Motor neuron (in vitro differentiated cells): ENCODE data around the gene NLGN2. TPM values are rescaled to one million over a fixed set of nuclear protein-coding genes. Genes with fewer than 3 reads are reported as not detected.

Experiments used
- ATAC-seq, 8 experiments: fragments of 200-7000 bp; cut with Tn5 transposase; replicated peaks in 6 of 8; 2 replicates each; pipeline ENCODE4 v1.8.0; 2021; ENCODE audit warnings: mild to moderate bottlenecking in 8 of 8, moderate library complexity in 8 of 8
- H3K27ac ChIP-seq, 2 donors: fragments of 250-450 bp; sonication (Bioruptor Pico); 2 replicates each; pipeline ENCODE4 v1.9.0; 2021; ENCODE audit warnings: antibody characterized with exemption in 2 of 2, mild to moderate bottlenecking in 2 of 2, moderate library complexity in 1 of 2
- H3K4me1 ChIP-seq, 2 donors: fragments of 250-450 bp; sonication (Bioruptor Pico); replicated peaks in 1 of 2; 2 replicates each; pipeline ENCODE4 v1.6.1; 2021; ENCODE audit warnings: antibody characterized with exemption in 2 of 2, mild to moderate bottlenecking in 2 of 2, moderate library complexity in 1 of 2
- H3K4me3 ChIP-seq, 5 donors: fragments of 250-450 bp; sonication (Bioruptor Pico); 2 replicates each; pipeline ENCODE4 v1.9.0; 2021; ENCODE audit warnings: antibody characterized with exemption in 5 of 5, mild to moderate bottlenecking in 5 of 5, moderate library complexity in 4 of 5
- WGBS, 10 experiments: fragments of 450-650 bp; shearing (Covaris generic); methylation state at CpG; one replicate each; pipeline ENCODE4 v1.0.0; 2022; 5-methylcytosine and 5-hydroxymethylcytosine counted together
- in situ Hi-C, 9 experiments: fragments of 400-800 bp; cut with MboI; loops; one replicate each; pipeline ENCODE4 v1.15.0; 2021; ENCODE audit warnings: low sequenced_read_pairs in 9 of 9, low pct_unique_long_range_greater_than_20kb in 2 of 9; ENCODE audit not compliant: unreplicated experiment in 9 of 9
- total RNA-seq, 8 experiments: library from RNA; unstranded; fragments of 300-600 nt; gene quantifications; 2 replicates each; pipeline versions ENCODE4 v1.2.3 to v1.2.4, GENCODE V29; 2022

NLGN2 gene
- total RNA-seq, 8 experiments from 2014 or later = 3.7 to 27.8 (median 18.1) TPM

DNA sequence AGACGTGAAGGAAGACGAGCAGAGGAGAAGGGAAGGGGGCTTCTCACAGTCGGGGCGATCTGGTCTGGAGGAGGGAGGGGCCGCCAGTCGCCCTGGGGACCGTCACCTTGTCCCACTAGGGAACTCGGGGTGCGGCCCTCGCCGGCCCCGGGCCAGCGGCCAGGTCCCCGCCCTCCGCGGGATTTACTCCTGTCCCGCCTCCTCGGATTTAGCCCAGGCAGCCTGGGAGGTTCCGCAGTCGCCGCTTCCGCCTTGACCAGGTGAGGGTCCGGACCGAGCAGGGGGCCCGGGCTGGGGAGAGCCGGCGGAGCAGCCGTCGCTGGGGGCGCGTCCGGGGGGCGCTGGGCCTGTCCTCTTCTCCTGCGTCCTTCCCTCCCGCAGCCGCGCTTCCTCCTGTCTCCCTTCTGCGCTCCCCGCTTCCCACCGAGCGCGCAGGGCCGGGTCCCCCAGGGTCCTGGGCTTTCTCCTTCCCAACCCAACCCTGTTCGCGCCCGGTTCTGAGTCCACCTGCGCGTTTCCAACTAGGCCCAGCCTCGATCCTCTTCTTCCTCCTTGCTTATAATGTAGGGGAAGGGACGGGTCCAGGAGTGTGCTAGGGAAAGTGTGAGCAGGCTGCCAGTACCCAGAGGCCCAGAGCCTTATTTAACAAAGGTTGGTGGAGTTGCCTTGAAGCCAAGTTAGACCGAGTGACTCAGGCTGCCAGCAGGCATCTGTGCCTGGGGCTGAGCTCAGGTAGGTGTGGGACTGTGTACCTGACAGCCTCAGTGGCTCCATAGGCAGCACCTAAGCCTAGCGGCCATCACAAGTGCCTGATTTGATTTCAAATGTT lies 26.6 kb upstream of the NLGN2 start, which contains the start of gene TNK1:
Gene TNK1, plus strand, starts transcription at position 235 of the 829 bp plus-strand sequence. CDS start 1,838 bp downstream, outside the sequence.
- 0 to 60% (median 6%) methylated on average over 1 to 17 of the region's 52 CpGs; no CpG with 5 or more reads in 6 of the 10 experiments for WGBS, 10 experiments
- H3K27ac ChIP-seq = no peak within 1 kb of the TSS
- in situ Hi-C loops = no loop called here
- H3K4me1 ChIP-seq = peaks cover 10 to 15% of the 10 kb centered on the region in 2 donors
- H3K4me3 ChIP-seq = peak within 1 kb of the TSS in 2 of 5 donors; percentile 7 to 8
- ATAC-seq = peak in 4 of 8 experiments; percentile 2 to 70 (median 47)

DNA sequence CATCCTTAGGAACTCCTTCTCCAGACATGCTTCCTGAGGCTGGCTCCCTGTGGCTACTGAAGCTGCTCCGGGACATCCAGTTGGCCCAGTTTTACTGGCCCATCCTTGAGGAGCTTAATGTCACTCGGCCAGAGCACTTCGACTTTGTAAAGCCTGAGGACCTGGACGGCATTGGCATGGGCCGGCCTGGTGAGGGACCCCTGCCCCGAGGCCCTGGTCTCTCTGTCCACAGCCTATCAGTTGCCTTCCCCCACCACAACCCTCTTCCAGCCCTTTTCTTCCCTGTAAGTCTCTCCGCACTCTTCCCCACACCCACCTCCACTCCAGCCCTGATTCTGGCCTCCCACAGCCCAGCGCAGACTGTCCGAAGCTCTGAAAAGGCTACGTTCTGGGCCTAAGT lies 24.7 kb upstream of the NLGN2 start:
- in situ Hi-C loops = no loop called here
- ATAC-seq = no peak
- Histone ChIP-seq H3K4me3 (no peak overlapping the region), H3K27ac (no peak overlapping the region), H3K4me1 (peaks cover 10 to 15% of the 10 kb centered on the region in 2 donors)
- WGBS, 10 experiments = 20 to 100% (median 83%) methylated on average over 1 to 4 of the region's 10 CpGs; no CpG with 5 or more reads in 4 of the 10 experiments

GRCh38 chr17:7383371-7383741 lies 24.3 kb upstream of the NLGN2 start:
- Histone ChIP-seq H3K4me1 (peaks cover 10 to 15% of the 10 kb centered on the region in 2 donors), H3K4me3 (no peak overlapping the region), H3K27ac (no peak overlapping the region)
- no peak for ATAC-seq
- in situ Hi-C loops = no loop called here
- no CpG with 5 or more reads among the region's 11 CpGs for WGBS, 10 experiments

- in situ Hi-C loops = no loop called here
- peaks cover 10 to 15% of the 10 kb centered on the region in 2 donors for H3K4me1 ChIP-seq
- H3K27ac ChIP-seq = no peak overlapping the region
- 19% methylated on average over 9 of the region's 65 CpGs; no CpG with 5 or more reads in 9 of the 10 experiments for WGBS, 10 experiments
- peak in 7 of 8 experiments; percentile 75 to 97 (median 94) for ATAC-seq
- peak overlapping the region; percentile 16 to 29 (median 23) for H3K4me3 ChIP-seq
Observed at GRCh38 chr17:7383742-7384488, 23.7 kb upstream of the NLGN2 start.

GRCh38 chr17:7384489-7385081 lies 23.1 kb upstream of the NLGN2 start:
- H3K4me1 ChIP-seq = peaks cover 10 to 15% of the 10 kb centered on the region in 2 donors
- peak in 2 of 8 experiments; percentile 4 to 7 for ATAC-seq
- H3K4me3 ChIP-seq = peak overlapping the region; percentile 16 to 29 (median 23)
- in situ Hi-C loops = no loop called here
- 50 to 92% methylated on average over 2 to 5 of the region's 23 CpGs; no CpG with 5 or more reads in 8 of the 10 experiments for whole genome bisulfite sequencing, 10 experiments
- H3K27ac ChIP-seq = no peak overlapping the region

DNA sequence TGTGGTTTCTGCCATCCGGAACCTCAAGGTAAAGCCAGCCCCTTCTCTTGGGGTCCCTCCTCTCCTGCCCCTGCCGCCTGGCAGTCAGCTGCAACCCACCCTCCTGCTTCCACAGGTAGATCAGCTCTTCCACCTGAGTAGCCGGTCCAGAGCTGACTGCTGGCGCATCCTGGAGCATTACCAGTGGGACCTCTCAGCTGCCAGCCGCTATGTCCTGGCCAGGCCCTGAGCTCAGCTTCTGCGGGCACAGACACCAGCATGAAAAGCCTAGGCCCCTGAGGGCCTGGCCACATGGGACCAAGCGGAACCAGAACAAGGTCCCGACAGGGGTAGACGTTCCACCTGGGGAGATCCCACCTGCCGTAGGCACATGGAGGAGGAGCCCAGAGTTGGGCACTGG lies 18.8 kb upstream of the NLGN2 start:
- Histone ChIP-seq H3K4me3 (no peak overlapping the region), H3K4me1 (peaks cover 14 to 16% of the 10 kb centered on the region in 2 donors), H3K27ac (no peak overlapping the region)
- no peak for ATAC-seq
- WGBS, 10 experiments = 80 to 93% (median 89%) methylated on average over 3 to 4 of the region's 10 CpGs; no CpG with 5 or more reads in 6 of the 10 experiments
- in situ Hi-C loops = no loop called here

DNA sequence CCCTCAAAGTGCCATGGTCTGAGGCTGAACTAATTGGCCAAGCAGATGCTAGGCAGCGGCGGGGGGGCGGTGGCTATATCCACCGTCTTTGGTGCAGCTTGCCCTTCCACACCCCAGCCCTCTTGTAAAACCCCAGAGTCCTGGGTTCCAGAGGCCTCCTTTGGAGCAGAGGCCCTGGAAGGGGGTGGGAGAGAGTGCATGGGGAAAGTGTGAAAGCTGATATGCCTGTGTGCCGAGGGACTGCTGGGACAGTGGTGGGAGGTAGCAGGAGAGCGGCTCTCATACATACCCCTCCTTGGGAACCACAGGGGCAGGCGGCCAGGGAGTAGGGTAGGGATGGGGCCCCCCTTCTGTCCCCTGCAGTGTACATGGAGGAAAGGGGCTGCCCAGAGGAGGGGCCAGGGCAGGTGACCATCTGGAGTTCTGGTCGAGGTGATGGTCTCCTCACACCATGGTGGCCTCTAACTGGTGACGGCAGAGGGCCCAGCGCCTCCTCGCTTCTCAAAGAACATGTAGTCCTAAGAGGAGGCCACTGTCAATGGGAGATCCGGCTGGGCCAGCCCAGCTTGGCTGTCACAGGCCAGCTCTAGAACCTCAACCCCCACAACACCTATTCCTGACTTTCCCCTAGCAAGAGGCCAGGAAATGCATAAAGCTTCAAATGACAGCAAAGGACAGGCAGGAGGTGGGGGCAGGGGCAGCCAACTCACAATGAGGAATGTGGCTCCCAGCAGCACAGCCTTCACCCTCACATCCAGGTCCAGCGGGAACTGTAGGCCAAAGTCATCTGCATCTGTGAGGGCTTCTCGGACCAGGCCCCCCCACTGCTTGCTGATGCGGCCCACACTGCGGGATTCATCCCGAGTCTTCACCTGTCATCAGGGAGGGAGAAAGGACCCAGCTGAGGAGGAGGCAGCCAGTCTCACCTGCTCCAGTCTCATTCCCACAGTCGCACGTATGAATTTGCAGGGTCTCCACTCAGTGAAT lies 17.4 kb upstream of the NLGN2 start:
- Histone ChIP-seq H3K27ac (no peak overlapping the region), H3K4me3 (no peak overlapping the region), H3K4me1 (peaks cover 11 to 12% of the 10 kb centered on the region in 2 donors)
- ATAC-seq = no peak
- WGBS, 10 experiments = 55 to 100% (median 70%) methylated on average over 2 to 6 of the region's 19 CpGs; no CpG with 5 or more reads in 5 of the 10 experiments
- in situ Hi-C loops = no loop called here

DNA sequence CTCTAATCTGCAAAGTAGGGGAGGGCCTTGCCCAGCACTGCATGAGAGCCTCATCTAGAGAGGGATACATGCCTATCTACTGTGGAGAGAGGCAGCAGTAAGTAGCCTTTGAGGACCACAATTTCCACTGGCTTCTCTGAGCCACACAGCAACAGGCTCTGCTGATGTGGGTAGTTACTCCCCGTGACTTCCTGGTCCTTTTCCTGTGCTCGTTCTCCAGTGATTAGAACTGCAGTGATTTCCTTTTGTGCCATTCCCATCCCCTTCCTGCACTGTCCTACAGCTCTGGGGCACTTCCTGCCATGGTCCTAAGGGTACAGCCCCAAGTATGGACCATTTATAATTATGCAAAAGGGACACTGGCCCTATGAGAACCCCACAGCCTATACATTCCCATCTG lies 16.3 kb upstream of the NLGN2 start:
- Histone ChIP-seq H3K4me1 (peaks cover 14 to 15% of the 10 kb centered on the region in 2 donors), H3K4me3 (no peak overlapping the region), H3K27ac (no peak overlapping the region)
- in situ Hi-C loops = no loop called here
- WGBS, 10 experiments = 62 to 100% (median 85%) methylated on average over 2 of the region's 2 CpGs; no CpG with 5 or more reads in 5 of the 10 experiments
- ATAC-seq = no peak

GRCh38 chr17:7392696-7393612 lies 14.7 kb upstream of the NLGN2 start:
- in situ Hi-C loops = no loop called here
- no peak for ATAC-seq
- no peak overlapping the region for H3K27ac ChIP-seq
- H3K4me1 ChIP-seq = peaks cover 14 to 15% of the 10 kb centered on the region in 2 donors
- WGBS, 10 experiments = 60 to 100% (median 96%) methylated on average over 1 to 6 of the region's 42 CpGs; no CpG with 5 or more reads in 5 of the 10 experiments
- peak overlapping the region in 3 of 5 donors; percentile 42 to 56 (median 55) for H3K4me3 ChIP-seq

GRCh38 chr17:7393613-7394451 lies 13.8 kb upstream of the NLGN2 start:
- H3K27ac ChIP-seq = peak overlapping the region; percentile 29 to 75

More at GRCh38 chr17:7393613-7394451, 13.8 kb upstream of the NLGN2 start:
- H3K4me1 ChIP-seq = peaks cover 14 to 15% of the 10 kb centered on the region in 2 donors
- in situ Hi-C loops = no loop called here
- H3K4me3 ChIP-seq = peak overlapping the region; percentile 42 to 64 (median 55)
- WGBS, 10 experiments = 0 to 9% methylated on average over 2 to 21 of the region's 48 CpGs; no CpG with 5 or more reads in 8 of the 10 experiments
- peak; percentile 20 to 49 (median 33) for ATAC-seq
